Endothelial cell of umbilical vein (primary cell): Measurements from ENCODE around the gene IRF9. TPM values are rescaled to one million over a fixed set of nuclear protein-coding genes. Genes with fewer than 3 reads are reported as not detected.

Experiments used
- BruUV-seq: library from RNA; stranded (reverse); fragments of 400-500 nt; replicated peaks from 2 replicates; lab custom pipeline; 2021; lab: Mats Ljungman, UMichigan
- CTCF ChIA-PET: fragments of 300-600, 350-600 bp; sonication (Branson Sonifier 250); formaldehyde crosslinking; loops from one replicate; lab custom pipeline; 2021; ENCODE audit warnings: antibody characterized with exemption, inconsistent platforms; lab: Charles Lee
- POLR2A ChIA-PET: fragments of 300-600, 350-600 bp; sonication (Branson Sonifier 250); formaldehyde crosslinking; loops from one replicate; lab custom pipeline; 2021; ENCODE audit warnings: antibody characterized with exemption, inconsistent platforms; lab: Charles Lee
- DNase-seq: peaks from one replicate; pipeline ENCODE4 v3.0.0-alpha.2; 2011; ENCODE audit warnings: low read depth, low spot score
- FAIRE-seq: peaks from 2 replicates; lab custom pipeline; 2011; peaks lifted over from hg19 to GRCh38; lab: Jason Lieb, UNC
- H2AFZ ChIP-seq: 2 replicates; pipeline ENCODE4 v1.6.0; 2012; ENCODE audit warnings: low read depth, low read length, control low read depth, inconsistent platforms
- H3K27ac ChIP-seq: 2 replicates; pipeline ENCODE4 v1.5.1; 2011; ENCODE audit warnings: low read depth, mild to moderate bottlenecking, control low read depth, low read length, moderate library complexity; ENCODE audit not compliant: insufficient read depth
- H3K27me3 ChIP-seq, 2 experiments: 2 replicates each; pipeline versions ENCODE4 v1.6.0 to v1.6.1; 2011; ENCODE audit warnings: low read length in 2 of 2, mixed read lengths in 1 of 2; ENCODE audit not compliant: control insufficient read depth in 2 of 2, insufficient read depth in 2 of 2
- H3K36me3 ChIP-seq, 2 experiments: 2 replicates in 1 of 2; 3 replicates in 1 of 2; pipeline ENCODE4 v1.5.1; 2011; ENCODE audit warnings: low read length in 2 of 2, mild to moderate bottlenecking in 1 of 2, moderate library complexity in 1 of 2; ENCODE audit not compliant: control insufficient read depth in 2 of 2, insufficient read depth in 2 of 2; ENCODE audit errors: extremely low read depth in 1 of 2
- H3K4me1 ChIP-seq: 3 replicates; pipeline ENCODE4 v1.5.1; 2011; ENCODE audit warnings: mild to moderate bottlenecking, low read length; ENCODE audit not compliant: control insufficient read depth, insufficient read depth; ENCODE audit errors: extremely low read depth
- H3K4me2 ChIP-seq: 2 replicates; pipeline ENCODE4 v1.6.1; 2011; ENCODE audit warnings: low read length, control low read depth, mixed read lengths; ENCODE audit not compliant: insufficient read depth
- H3K4me3 ChIP-seq, 3 experiments: fragments of 200-600 bp in 1 of 3; sonication (generic), shearing (Covaris generic) in 1 of 3; replicated peaks in 1 of 3; 2 replicates each; pipeline ENCODE4 v1.5.1; 2011 to 2016; ENCODE audit warnings: control low read depth in 3 of 3, low read length in 3 of 3, mild to moderate bottlenecking in 2 of 3, inconsistent platforms in 1 of 3, low read depth in 1 of 3, moderate library complexity in 1 of 3; ENCODE audit not compliant: insufficient read depth in 1 of 3
- H3K79me2 ChIP-seq: 2 replicates; pipeline ENCODE4 v1.6.0; 2012; ENCODE audit warnings: low read length, inconsistent platforms; ENCODE audit not compliant: control insufficient read depth, insufficient read depth
- H3K9ac ChIP-seq: replicated peaks from 2 replicates; pipeline ENCODE3; 2011; ENCODE audit warnings: low read length, control low read depth; ENCODE audit not compliant: insufficient read depth; ENCODE audit errors: extremely low read depth
- H3K9me1 ChIP-seq: replicated peaks from 3 replicates; pipeline ENCODE4 v1.6.0; 2011; ENCODE audit warnings: mild to moderate bottlenecking, low read length; ENCODE audit not compliant: control insufficient read depth, insufficient read depth; ENCODE audit errors: extremely low read depth
- H3K9me3 ChIP-seq: replicated peaks from 2 replicates; pipeline ENCODE4 v1.5.1; 2012; ENCODE audit warnings: low read length, inconsistent platforms; ENCODE audit not compliant: control insufficient read depth, insufficient read depth
- H4K20me1 ChIP-seq: replicated peaks from 2 replicates; pipeline ENCODE3; 2011; ENCODE audit warnings: mild to moderate bottlenecking, low read length; ENCODE audit not compliant: control insufficient read depth, insufficient read depth; ENCODE audit errors: extremely low read depth
- CTCF ChIP-seq, 2 donors: IDR thresholded peaks; 1 replicate in 1 of 2; 2 replicates in 1 of 2; pipeline ENCODE4 v1.5.1; 2011; ENCODE audit warnings: low read length in 2 of 2, mild to moderate bottlenecking in 2 of 2, moderate library complexity in 2 of 2, control low read depth in 1 of 2, inconsistent platforms in 1 of 2, low read depth in 1 of 2; ENCODE audit not compliant: insufficient read depth in 1 of 2; ENCODE audit errors: extremely low read depth in 1 of 2
- EZH2 ChIP-seq: IDR thresholded peaks from 2 replicates; pipeline ENCODE4 v1.6.1; 2012; ENCODE audit warnings: borderline replicate concordance, low read depth, mild to moderate bottlenecking, moderate library complexity, low read length, inconsistent platforms; ENCODE audit not compliant: severe bottlenecking
- FOS ChIP-seq: IDR thresholded peaks from 2 replicates; pipeline ENCODE4 v1.6.1; 2011; ENCODE audit warnings: mild to moderate bottlenecking, low read length, moderate library complexity, borderline replicate concordance; ENCODE audit not compliant: insufficient read depth
- GATA2 ChIP-seq: IDR thresholded peaks from 2 replicates; pipeline ENCODE4 v1.7.0; 2011; ENCODE audit warnings: low read depth, mild to moderate bottlenecking, moderate library complexity, mixed read lengths, low read length; ENCODE audit not compliant: insufficient read length, insufficient read depth
- JUN ChIP-seq: IDR thresholded peaks from 2 replicates; pipeline ENCODE4 v1.6.1; 2011; ENCODE audit warnings: borderline replicate concordance, low read depth; ENCODE audit not compliant: insufficient read length, insufficient read depth
- MAX ChIP-seq: IDR thresholded peaks from 2 replicates; pipeline ENCODE4 v1.6.1; 2011; ENCODE audit not compliant: insufficient read depth, insufficient read length
- MYC ChIP-seq: IDR thresholded peaks from one replicate; pipeline ENCODE4 v1.6.1; 2011; ENCODE audit warnings: mild to moderate bottlenecking, low read depth, low read length
- POLR2A ChIP-seq: IDR thresholded peaks from 2 replicates; pipeline ENCODE4 v1.6.1; 2012; ENCODE audit warnings: low read depth, mild to moderate bottlenecking, control low read depth, low read length
- POLR2AphosphoS5 ChIP-seq: IDR thresholded peaks from 2 replicates; pipeline ENCODE4 v1.6.1; 2012; ENCODE audit warnings: low read depth, mild to moderate bottlenecking, control low read depth, low read length, moderate library complexity; ENCODE audit not compliant: insufficient read depth
- dilution Hi-C: fragments of 300-500 bp; cut with MboI; formaldehyde crosslinking; loops from one replicate; pipeline ENCODE4 v1.15.0; 2019; ENCODE audit warnings: low sequenced_read_pairs; ENCODE audit not compliant: extremely low pct_ligation_motif_present
- intact Hi-C: fragments of 100-400 bp; cut with micrococcal nuclease; formaldehyde crosslinking; loops from one replicate; pipeline ENCODE4 v1.10.0; 2022
- polyA plus RNA-seq, 4 experiments: library from polyadenylated mRNA; depleted of rRNA in 3 of 4; stranded (reverse) in 3 of 4; unstranded in 1 of 4; fragments of >200 nt; gene quantifications; 2 replicates each; pipeline versions ENCODE4 v1.2.1 to v1.2.3, GENCODE V29; 2011 to 2012; ENCODE audit warnings: missing spikeins in 1 of 4
- total RNA-seq: library from RNA; stranded (reverse); gene quantifications from 2 replicates; pipeline ENCODE4 v1.2.3, GENCODE V29; 2021

The IRF9 gene
- total and polyA plus RNA-seq, 2 donors (not counting 3 experiments of a cell fraction or from before 2014, with no cell fraction given) = 44.6 to 46.1 TPM

GRCh38 chr14:24145219-24145618 lies 15.8 kb upstream of the IRF9 start:
- ChIA-PET POLR2A (interaction anchor here (1.1 kb wide), 1 partner anchor 16 kb away, joined by 6 read pairs; the partner anchor contains the start of gene IRF9), CTCF (interaction anchor here (2.7 to 3.1 kb wide), 2 partner anchors 9 to 36 kb away, joined by 14 read pairs; partner anchors contain the start of gene PSME1)
- Histone ChIP-seq H3K9me3 (no peaks in the 10 kb centered on the region), H3K9me1 (no peaks in the 10 kb centered on the region), H4K20me1 (no peaks in the 10 kb centered on the region), H3K9ac (no peak overlapping the region), H3K79me2 (peaks cover 32% of the 10 kb centered on the region), H2AFZ (no peak overlapping the region), H3K4me3 (no peak overlapping the region), H3K4me1 (peaks cover 19% of the 10 kb centered on the region), H3K4me2 (no peak overlapping the region), H3K36me3 (peaks cover 0 to 8% of the 10 kb centered on the region in 2 experiments), H3K27me3 (no peaks in the 10 kb centered on the region), H3K27ac (no peak overlapping the region)
- TF ChIP-seq CTCF (IDR thresholded peaks at IDR 0.05; ENCODE audit: extremely low read depth in 1 of 2, insufficient read depth in 1 of 2, low read depth in 1 of 2, low read length in 2 of 2) (no peak), FOS (no peak), EZH2 (no peak), MAX (no peak), GATA2 (no peak), POLR2AphosphoS5 (no peak), JUN (no peak), MYC (no peak), POLR2A (no peak)
- BruUV-seq = no TSS peak
- dilution Hi-C loops = no loop called here
- FAIRE-seq (no peak), DNase-seq (no peak)
- intact Hi-C loops = loop anchor here (5.0 kb wide), 3 partner anchors 152 to 287 kb away; partner anchors contain the start of genes DHRS1, NFATC4 and NOP9
